Kidney epithelial cell (primary cell): ENCODE results near the gene SCP2D1. TPM values are rescaled to one million over a fixed set of nuclear protein-coding genes. Genes with fewer than 3 reads are reported as not detected.

Source experiments
- DNase-seq: peaks from one replicate; pipeline ENCODE4 v3.0.0-alpha.2; 2010; ENCODE audit warnings: low read depth
- H3K27me3 ChIP-seq: 2 replicates; pipeline ENCODE4 v1.6.0; 2011; ENCODE audit warnings: low read length; ENCODE audit not compliant: control insufficient read depth, insufficient read depth
- H3K36me3 ChIP-seq: 2 replicates; pipeline ENCODE4 v1.5.1; 2011; ENCODE audit warnings: low read length; ENCODE audit not compliant: control insufficient read depth, insufficient read depth
- H3K4me3 ChIP-seq: 2 replicates; pipeline ENCODE4 v1.5.1; 2011; ENCODE audit warnings: low read depth, mild to moderate bottlenecking, control low read depth, low read length
- CTCF ChIP-seq: IDR thresholded peaks from 2 replicates; pipeline ENCODE4 v1.5.1; 2011; ENCODE audit warnings: mild to moderate bottlenecking, moderate library complexity, low read length, control low read depth, inconsistent platforms; ENCODE audit not compliant: insufficient read depth, poor library complexity, severe bottlenecking
- total RNA-seq: library from RNA; depleted of rRNA; stranded (reverse); fragments of >200 nt; gene quantifications from 2 replicates; pipeline ENCODE4 v1.2.3, GENCODE V29; 2015

The SCP2D1 gene
- total RNA-seq, 1 donor from 2014 or later: not detected

GRCh38 chr20:18802012-18802634 lies 11.5 kb upstream of the SCP2D1 start:
- DNase-seq: no peak
- Histone ChIP-seq H3K27me3 (no peaks in the 10 kb centered on the region), H3K36me3 (no peaks in the 10 kb centered on the region), H3K4me3 (no peak overlapping the region)
- TF ChIP-seq CTCF: no peak

GRCh38 chr20:18805881-18806280 lies 7.7 kb upstream of the SCP2D1 start:
- Histone ChIP-seq H3K27me3 (no peaks in the 10 kb centered on the region), H3K4me3 (no peak overlapping the region), H3K36me3 (no peaks in the 10 kb centered on the region)
- DNase-seq: no peak
- no peak for TF ChIP-seq CTCF

GRCh38 chr20:18808712-18809111 lies 4.9 kb upstream of the SCP2D1 start:
- TF ChIP-seq CTCF: no peak
- DNase-seq: no peak
- Histone ChIP-seq H3K4me3 (no peak overlapping the region), H3K27me3 (no peaks in the 10 kb centered on the region), H3K36me3 (no peaks in the 10 kb centered on the region)

GRCh38 chr20:18811186-18811585 lies 2.4 kb upstream of the SCP2D1 start:
- TF ChIP-seq CTCF: no peak
- no peaks in the 10 kb centered on the region for H3K36me3 ChIP-seq
- no peak for DNase-seq
- no peak overlapping the region for H3K4me3 ChIP-seq
- no peaks in the 10 kb centered on the region for H3K27me3 ChIP-seq

- Histone ChIP-seq H3K4me3 (no peak overlapping the region), H3K36me3 (no peaks in the 10 kb centered on the region), H3K27me3 (no peaks in the 10 kb centered on the region)
- no peak for TF ChIP-seq CTCF
- DNase-seq: no peak
Observed at GRCh38 chr20:18811904-18812303, 1.7 kb upstream of the SCP2D1 start.
